ENCODE data around the gene IGSF9.

IGSF9 gene

GRCh38 chr1:159935719-159936272 is 9.6 kb downstream of the IGSF9 start:
- Mint-ChIP-seq H3K9me3 (no peaks in the 10 kb centered on the region), H3K27ac (no peak overlapping the region), H3K27me3 (ENCODE audit: low read depth) (peaks cover 40% of the 10 kb centered on the region), H3K36me3 (ENCODE audit: low read depth) (no peaks in the 10 kb centered on the region), H3K4me3 (no peak overlapping the region), H3K4me1 (ENCODE audit: low read depth) (peaks cover 11% of the 10 kb centered on the region)

- Mint-ChIP-seq H3K27me3 (ENCODE audit: low read depth) (peaks cover 38% of the 10 kb centered on the region), H3K4me3 (no peak overlapping the region), H3K9me3 (no peaks in the 10 kb centered on the region), H3K27ac (no peak overlapping the region), H3K4me1 (ENCODE audit: low read depth) (peaks cover 11% of the 10 kb centered on the region), H3K36me3 (ENCODE audit: low read depth) (no peaks in the 10 kb centered on the region)
Observed at GRCh38 chr1:159935305-159935704, 10.1 kb downstream of the IGSF9 start.

- H3K4me3 Mint-ChIP-seq, result no peak overlapping the region
- no peak overlapping the region for H3K27ac Mint-ChIP-seq
- H3K9me3 Mint-ChIP-seq, result no peaks in the 10 kb centered on the region
- peaks cover 32% of the 10 kb centered on the region for H3K27me3 Mint-ChIP-seq (ENCODE audit: low read depth)
- H3K36me3 Mint-ChIP-seq (ENCODE audit: low read depth), result no peaks in the 10 kb centered on the region
- H3K4me1 Mint-ChIP-seq (ENCODE audit: low read depth), result peaks cover 11% of the 10 kb centered on the region
Observed at GRCh38 chr1:159934136-159935039, 11.0 kb downstream of the IGSF9 start.

GRCh38 chr1:159933347-159933746 is 12.1 kb downstream of the IGSF9 start:
- Mint-ChIP-seq H3K36me3 (ENCODE audit: low read depth) (no peaks in the 10 kb centered on the region), H3K4me3 (no peak overlapping the region), H3K9me3 (no peaks in the 10 kb centered on the region), H3K27ac (no peak overlapping the region), H3K27me3 (ENCODE audit: low read depth) (peaks cover 29% of the 10 kb centered on the region), H3K4me1 (ENCODE audit: low read depth) (peaks cover 10% of the 10 kb centered on the region)

GRCh38 chr1:159932296-159933285 is 12.8 kb downstream of the IGSF9 start:
- peaks cover 29% of the 10 kb centered on the region for H3K27me3 Mint-ChIP-seq (ENCODE audit: low read depth)
- H3K36me3 Mint-ChIP-seq (ENCODE audit: low read depth), result no peaks in the 10 kb centered on the region
- H3K4me3 Mint-ChIP-seq, result no peak overlapping the region
- H3K4me1 Mint-ChIP-seq (ENCODE audit: low read depth), result peaks cover 4% of the 10 kb centered on the region
- no peaks in the 10 kb centered on the region for H3K9me3 Mint-ChIP-seq
- H3K27ac Mint-ChIP-seq, result peak overlapping the region; percentile 27

- Mint-ChIP-seq H3K27me3 (ENCODE audit: low read depth) (peaks cover 29% of the 10 kb centered on the region), H3K36me3 (ENCODE audit: low read depth) (no peaks in the 10 kb centered on the region)
Observed at GRCh38 chr1:159931795-159932173, 13.6 kb downstream of the IGSF9 start.

GRCh38 chr1:159931101-159931794 is 14.2 kb downstream of the IGSF9 start:
- H3K36me3 Mint-ChIP-seq (ENCODE audit: low read depth), result no peaks in the 10 kb centered on the region
- no peak overlapping the region for H3K27ac Mint-ChIP-seq
- peaks cover 28% of the 10 kb centered on the region for H3K27me3 Mint-ChIP-seq (ENCODE audit: low read depth)
- H3K4me1 Mint-ChIP-seq (ENCODE audit: low read depth), result peaks cover 8% of the 10 kb centered on the region
- no peak overlapping the region for H3K4me3 Mint-ChIP-seq
- H3K9me3 Mint-ChIP-seq, result no peaks in the 10 kb centered on the region

More at GRCh38 chr1:159931795-159932173, 13.6 kb downstream of the IGSF9 start:
- peaks cover 3% of the 10 kb centered on the region for H3K4me1 Mint-ChIP-seq (ENCODE audit: low read depth)
- H3K9me3 Mint-ChIP-seq, result no peaks in the 10 kb centered on the region
- no peak overlapping the region for H3K27ac Mint-ChIP-seq
- no peak overlapping the region for H3K4me3 Mint-ChIP-seq

GRCh38 chr1:159930634-159931033 is 14.8 kb downstream of the IGSF9 start:
- no peak overlapping the region for H3K4me3 Mint-ChIP-seq
- H3K27ac Mint-ChIP-seq, result no peak overlapping the region
- H3K36me3 Mint-ChIP-seq (ENCODE audit: low read depth), result no peaks in the 10 kb centered on the region

GRCh38 chr1:159930216-159930615 is 15.2 kb downstream of the IGSF9 start:
- Mint-ChIP-seq H3K9me3 (no peaks in the 10 kb centered on the region), H3K27me3 (ENCODE audit: low read depth) (peaks cover 18% of the 10 kb centered on the region), H3K27ac (no peak overlapping the region), H3K4me3 (no peak overlapping the region), H3K36me3 (ENCODE audit: low read depth) (peaks cover 2% of the 10 kb centered on the region), H3K4me1 (ENCODE audit: low read depth) (peaks cover 19% of the 10 kb centered on the region)

More at GRCh38 chr1:159930634-159931033, 14.8 kb downstream of the IGSF9 start:
- Mint-ChIP-seq H3K4me1 (ENCODE audit: low read depth) (peaks cover 14% of the 10 kb centered on the region), H3K27me3 (ENCODE audit: low read depth) (peaks cover 22% of the 10 kb centered on the region), H3K9me3 (no peaks in the 10 kb centered on the region)

- H3K27ac Mint-ChIP-seq, result peak overlapping the region; percentile 1
- no peak overlapping the region for H3K4me3 Mint-ChIP-seq
- no peaks in the 10 kb centered on the region for H3K9me3 Mint-ChIP-seq
- peaks cover 2% of the 10 kb centered on the region for H3K36me3 Mint-ChIP-seq (ENCODE audit: low read depth)
- peaks cover 13% of the 10 kb centered on the region for H3K27me3 Mint-ChIP-seq (ENCODE audit: low read depth)
- H3K4me1 Mint-ChIP-seq (ENCODE audit: low read depth), result peaks cover 19% of the 10 kb centered on the region
Observed at GRCh38 chr1:159929155-159930051, 16.0 kb downstream of the IGSF9 start.

- H3K27me3 Mint-ChIP-seq (ENCODE audit: low read depth), result peaks cover 8% of the 10 kb centered on the region
- H3K4me3 Mint-ChIP-seq, result no peak overlapping the region
- peaks cover 5% of the 10 kb centered on the region for H3K36me3 Mint-ChIP-seq (ENCODE audit: low read depth)
- no peak overlapping the region for H3K27ac Mint-ChIP-seq
- H3K4me1 Mint-ChIP-seq (ENCODE audit: low read depth), result peaks cover 22% of the 10 kb centered on the region
- no peaks in the 10 kb centered on the region for H3K9me3 Mint-ChIP-seq
Observed at GRCh38 chr1:159928491-159929050, 16.8 kb downstream of the IGSF9 start.

- H3K27me3 Mint-ChIP-seq (ENCODE audit: low read depth), result peaks cover 7% of the 10 kb centered on the region
- H3K36me3 Mint-ChIP-seq (ENCODE audit: low read depth), result peaks cover 5% of the 10 kb centered on the region
- no peaks in the 10 kb centered on the region for H3K9me3 Mint-ChIP-seq
- no peak overlapping the region for H3K27ac Mint-ChIP-seq
- H3K4me3 Mint-ChIP-seq, result no peak overlapping the region
- peaks cover 25% of the 10 kb centered on the region for H3K4me1 Mint-ChIP-seq (ENCODE audit: low read depth)
Observed at GRCh38 chr1:159927849-159928431, 17.5 kb downstream of the IGSF9 start.

All from T-helper 1 cell treated with Interleukin-12 subunit alpha and Interleukin-12 subunit beta and Interleukin-4 antibody, amounts not matched to agents 30 μg/mL and 1 μg/mL, for 36 hours (primary cell).